HG03575 (cell line): ENCODE results near the gene PRUNE2.
"Not testable (repeated sequence)": the region's sequence is repeated elsewhere in the genome, so short reads cannot be mapped to it uniquely, and the experiment has no call there.

Source experiments
- ATAC-seq: cut with Tn5 transposase; IDR thresholded peaks from one replicate; pipeline ENCODE4 v1.9.1; 2021; ENCODE audit not compliant: unreplicated experiment, insufficient number of reproducible peaks, low FRiP score; ENCODE audit errors: extremely low read depth

Gene PRUNE2

GRCh38 chr9:76688471-76689238 lies 217.3 kb downstream of the PRUNE2 start:
- no peak for ATAC-seq

- ATAC-seq: no peak
Observed at GRCh38 chr9:76687861-76688391, 218.0 kb downstream of the PRUNE2 start.

- ATAC-seq: no peak
Observed at GRCh38 chr9:76686756-76687155, 219.2 kb downstream of the PRUNE2 start.

GRCh38 chr9:76684213-76684612 lies 221.7 kb downstream of the PRUNE2 start:
- ATAC-seq: no peak

GRCh38 chr9:76681556-76681955 lies 224.4 kb downstream of the PRUNE2 start:
- no peak for ATAC-seq

GRCh38 chr9:76680716-76681425 lies 225.0 kb downstream of the PRUNE2 start:
- ATAC-seq: no peak

GRCh38 chr9:76677481-76678055 lies 228.3 kb downstream of the PRUNE2 start:
- no peak for ATAC-seq

GRCh38 chr9:76676857-76677256 lies 229.1 kb downstream of the PRUNE2 start:
- no peak for ATAC-seq

- no peak for ATAC-seq
Observed at GRCh38 chr9:76667521-76667957, 238.4 kb downstream of the PRUNE2 start.

GRCh38 chr9:76665966-76666365 lies 239.9 kb downstream of the PRUNE2 start:
- ATAC-seq: not testable (repeated sequence)

GRCh38 chr9:76665458-76665857 lies 240.5 kb downstream of the PRUNE2 start:
- no peak for ATAC-seq

GRCh38 chr9:76664120-76664519 lies 241.8 kb downstream of the PRUNE2 start:
- no peak for ATAC-seq

GRCh38 chr9:76662476-76663281 lies 243.2 kb downstream of the PRUNE2 start:
- ATAC-seq: no peak

- peak; percentile 89 for ATAC-seq
Observed at GRCh38 chr9:76658510-76659231, 247.2 kb downstream of the PRUNE2 start.

- no peak for ATAC-seq
Observed at GRCh38 chr9:76657265-76657664, 248.6 kb downstream of the PRUNE2 start.

- ATAC-seq: no peak
Observed at GRCh38 chr9:76655971-76656370, 249.9 kb downstream of the PRUNE2 start.

GRCh38 chr9:76655121-76655541 lies 250.8 kb downstream of the PRUNE2 start:
- ATAC-seq: no peak

GRCh38 chr9:76654575-76654974 lies 251.3 kb downstream of the PRUNE2 start:
- no peak for ATAC-seq
